GM10248 (cell line): ENCODE results near the gene ASS1.

Experiments used
- CTCF ChIA-PET: fragments of 300-600 bp; sonication (Branson Sonifier 250); formaldehyde crosslinking; extraction: SDS; loops from one replicate; lab custom pipeline; 2021; ENCODE audit warnings: antibody characterized with exemption; lab: Yijun Ruan, JAX
- POLR2A ChIA-PET: fragments of 350-650 bp; sonication (Branson Sonifier 250); formaldehyde crosslinking; extraction: SDS; loops from one replicate; lab custom pipeline; 2020; ENCODE audit warnings: antibody characterized with exemption; lab: Yijun Ruan, JAX
- DNase-seq: peaks from one replicate; pipeline ENCODE4 v3.0.0; 2012; ENCODE audit errors: extremely low spot score
- CTCF ChIP-seq: IDR thresholded peaks from 2 replicates; pipeline ENCODE4 v1.5.1; 2012; ENCODE audit warnings: mild to moderate bottlenecking, low read depth; ENCODE audit errors: extremely low read depth, missing control alignments, control extremely low read depth

Gene ASS1

DNA sequence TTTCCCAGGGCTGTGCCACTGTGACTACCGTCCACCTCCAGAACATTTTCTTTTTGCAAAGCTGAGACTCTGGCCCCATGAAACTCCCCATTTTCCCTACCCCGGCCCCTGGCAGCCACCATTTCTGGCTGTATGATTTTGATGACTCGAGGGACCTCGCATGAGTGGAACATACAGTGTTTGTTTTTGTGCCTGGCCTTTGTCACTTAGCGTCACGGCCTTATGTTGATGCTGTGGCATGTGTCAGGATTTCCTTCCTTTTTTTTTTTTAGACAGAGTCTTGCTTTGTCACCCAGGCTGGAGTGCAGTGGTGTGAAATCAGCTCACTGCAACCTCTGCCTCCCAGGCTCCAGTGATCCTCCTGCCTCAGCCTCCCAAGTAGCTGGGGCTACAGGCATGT lies 42.7 kb downstream of the ASS1 start:
- TF ChIP-seq CTCF: no peak
- ChIA-PET POLR2A (no interaction called here), CTCF (no interaction called here)
- DNase-seq: no peak

- DNase-seq: no peak
- ChIA-PET CTCF (no interaction called here), POLR2A (no interaction called here)
- no peak for TF ChIP-seq CTCF
These were observed 44.0 kb downstream of the ASS1 start for GRCh38 chr9:130488621-130489330.

DNA sequence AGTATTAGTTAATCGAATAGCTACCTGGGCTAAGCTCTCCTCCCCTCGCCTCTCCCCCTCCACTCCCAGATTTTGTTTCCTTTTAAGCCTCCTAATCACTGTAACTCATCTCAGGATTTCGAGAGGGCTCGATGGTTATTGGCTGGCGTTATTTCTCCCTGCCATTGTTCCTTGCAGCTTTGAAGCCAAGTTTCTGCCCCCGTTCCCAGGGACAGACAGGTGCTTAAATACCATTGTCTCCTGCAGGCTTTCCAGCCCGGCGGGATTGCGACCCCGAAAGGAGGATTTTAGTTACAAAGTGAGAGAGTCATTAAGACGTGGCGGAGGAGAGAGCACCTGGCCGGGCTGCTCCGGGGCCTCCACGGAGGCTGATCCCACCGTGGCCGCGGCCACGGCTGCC lies 46.2 kb downstream of the ASS1 start:
- no peak for DNase-seq
- ChIA-PET POLR2A (no interaction called here), CTCF (no interaction called here)
- TF ChIP-seq CTCF: no peak

GRCh38 chr9:130491830-130492482 lies 47.2 kb downstream of the ASS1 start:
- ChIA-PET CTCF (no interaction called here), POLR2A (no interaction called here)
- no peak for DNase-seq
- no peak for TF ChIP-seq CTCF

DNA sequence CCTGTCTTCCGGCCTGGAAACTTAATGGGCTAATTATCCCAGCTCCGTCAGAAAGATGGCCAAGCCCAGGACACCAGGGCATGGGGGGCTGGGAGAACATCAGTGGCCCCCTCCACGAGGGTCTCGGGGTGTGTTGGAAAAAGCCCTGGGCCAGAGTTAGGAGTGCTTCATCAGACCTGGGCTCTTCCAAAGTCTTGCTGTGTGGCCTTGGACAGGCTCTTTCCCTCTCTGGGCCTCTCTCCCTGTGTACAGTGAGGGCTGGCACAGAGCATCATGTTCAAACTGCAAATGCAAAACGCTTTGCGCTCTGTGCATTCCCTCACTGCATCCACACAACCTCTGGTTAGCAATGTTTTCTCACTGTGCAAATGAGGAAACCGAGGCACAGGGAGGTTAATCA lies 48.3 kb downstream of the ASS1 start:
- DNase-seq: no peak
- ChIA-PET POLR2A (no interaction called here), CTCF (no interaction called here)
- no peak for TF ChIP-seq CTCF

GRCh38 chr9:130493476-130493875 lies 48.7 kb downstream of the ASS1 start:
- ChIA-PET POLR2A (no interaction called here), CTCF (no interaction called here)
- no peak for DNase-seq
- TF ChIP-seq CTCF: no peak
